GM12872 (cell line): ENCODE results near the gene ITPRID2.

Experiments used
- TF ChIP-seq, protein P1 (sequence below): IDR thresholded peaks from 3 replicates; pipeline ENCODE4 v1.5.1; 2011; ENCODE audit warnings: low read depth, mild to moderate bottlenecking, low read length, moderate library complexity; ENCODE audit not compliant: insufficient read depth

ITPRID2 gene

DNA sequence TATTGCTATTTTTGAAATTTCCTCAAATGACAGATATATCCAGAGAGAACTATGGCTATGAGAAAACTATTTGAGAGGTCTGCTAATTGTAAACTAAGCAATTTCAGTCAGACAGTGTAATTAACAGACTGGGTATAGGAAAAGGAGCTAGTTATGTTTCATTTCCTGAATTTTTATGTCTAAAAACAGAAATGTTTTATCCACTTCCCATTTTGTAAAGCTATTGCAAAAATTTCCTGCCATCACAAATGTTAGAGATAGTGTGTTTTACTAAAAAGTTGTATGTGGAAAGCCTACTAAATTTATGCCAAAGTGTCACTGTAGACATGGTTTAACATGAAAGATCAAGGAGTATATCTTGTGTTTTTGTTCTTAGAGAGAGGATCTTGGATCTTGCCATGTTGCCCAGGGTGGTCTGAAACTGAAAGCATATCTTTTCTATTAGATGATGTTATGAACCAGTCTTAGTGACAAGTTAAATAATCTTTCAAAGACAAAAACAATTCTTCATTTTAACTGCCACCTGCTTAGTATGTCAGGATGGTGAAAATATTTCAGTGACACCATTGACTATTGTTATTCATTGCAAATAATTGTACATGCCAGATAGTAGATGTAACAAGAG, 40.5 kb upstream of the ITPRID2 start:
- TF ChIP-seq, protein P1, sequence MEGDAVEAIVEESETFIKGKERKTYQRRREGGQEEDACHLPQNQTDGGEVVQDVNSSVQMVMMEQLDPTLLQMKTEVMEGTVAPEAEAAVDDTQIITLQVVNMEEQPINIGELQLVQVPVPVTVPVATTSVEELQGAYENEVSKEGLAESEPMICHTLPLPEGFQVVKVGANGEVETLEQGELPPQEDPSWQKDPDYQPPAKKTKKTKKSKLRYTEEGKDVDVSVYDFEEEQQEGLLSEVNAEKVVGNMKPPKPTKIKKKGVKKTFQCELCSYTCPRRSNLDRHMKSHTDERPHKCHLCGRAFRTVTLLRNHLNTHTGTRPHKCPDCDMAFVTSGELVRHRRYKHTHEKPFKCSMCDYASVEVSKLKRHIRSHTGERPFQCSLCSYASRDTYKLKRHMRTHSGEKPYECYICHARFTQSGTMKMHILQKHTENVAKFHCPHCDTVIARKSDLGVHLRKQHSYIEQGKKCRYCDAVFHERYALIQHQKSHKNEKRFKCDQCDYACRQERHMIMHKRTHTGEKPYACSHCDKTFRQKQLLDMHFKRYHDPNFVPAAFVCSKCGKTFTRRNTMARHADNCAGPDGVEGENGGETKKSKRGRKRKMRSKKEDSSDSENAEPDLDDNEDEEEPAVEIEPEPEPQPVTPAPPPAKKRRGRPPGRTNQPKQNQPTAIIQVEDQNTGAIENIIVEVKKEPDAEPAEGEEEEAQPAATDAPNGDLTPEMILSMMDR = no peak

DNA sequence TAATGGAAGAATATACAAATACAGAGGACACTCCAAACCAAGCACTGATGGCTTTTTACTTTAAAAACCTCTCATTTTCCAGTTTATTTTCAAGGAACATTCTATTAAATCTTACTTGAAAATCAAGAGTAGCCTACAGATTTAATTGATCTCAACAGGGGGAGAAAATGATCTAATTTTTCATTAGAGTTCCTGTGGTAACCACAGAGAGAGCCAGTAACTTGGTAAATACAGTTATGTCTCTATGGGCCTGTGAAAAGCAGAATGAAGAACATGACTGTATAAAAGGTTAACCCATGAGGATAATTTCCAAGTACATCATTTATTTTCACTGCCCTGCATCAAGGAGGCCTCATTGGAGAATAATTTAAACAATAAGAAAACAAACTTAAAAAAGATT, 39.8 kb upstream of the ITPRID2 start:
- TF ChIP-seq, protein P1 = no peak

GRCh38 chr2:181853696-181854095, 37.8 kb upstream of the ITPRID2 start:
- TF ChIP-seq, protein P1 = no peak

GRCh38 chr2:181857483-181857882, 34.0 kb upstream of the ITPRID2 start:
- TF ChIP-seq, protein P1 = no peak

- TF ChIP-seq, protein P1 = no peak
Observed at GRCh38 chr2:181858600-181858999, 32.9 kb upstream of the ITPRID2 start.

DNA sequence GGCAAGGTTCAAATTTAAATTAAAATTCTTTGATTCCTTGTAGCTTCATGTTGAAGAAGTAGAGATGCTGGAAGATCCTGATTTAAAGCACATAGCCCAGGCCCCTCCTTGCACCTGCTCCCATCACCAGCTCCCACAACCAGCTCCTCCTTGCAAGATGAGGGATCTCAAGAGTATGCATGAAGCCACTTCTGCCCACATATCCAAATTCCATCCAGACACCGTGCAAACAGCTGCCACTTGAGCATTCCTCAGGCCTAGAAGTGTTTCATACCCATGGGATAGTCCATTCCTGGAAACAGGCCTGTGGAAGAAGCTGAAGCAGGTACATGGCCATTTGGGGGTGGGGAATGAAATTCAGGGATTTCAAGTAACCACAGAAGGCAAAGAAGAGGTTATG, 32.4 kb upstream of the ITPRID2 start:
- TF ChIP-seq, protein P1 = no peak

- TF ChIP-seq, protein P1 = no peak
Observed at GRCh38 chr2:181859803-181860202, 31.7 kb upstream of the ITPRID2 start.
